Right atrium auricular region (tissue), 2 donors: ENCODE results near the gene PDE4D. TPM values are rescaled to one million over a fixed set of nuclear protein-coding genes. Genes with fewer than 3 reads are reported as not detected.
"Not testable (repeated sequence)": the region's sequence is repeated elsewhere in the genome, so short reads cannot be mapped to it uniquely, and the experiment has no call there.

Source experiments
- DNase-seq: peaks from one replicate; pipeline ENCODE4 v3.0.0-alpha.2; 2019; ENCODE audit warnings: low spot score
- H3K27ac ChIP-seq, 2 donors: fragments of 200-600 bp; sonication (generic); 1 replicate in 1 of 2; 2 replicates in 1 of 2; pipeline ENCODE4 v1.5.1; 2016 to 2019
- H3K27me3 ChIP-seq, 2 donors: fragments of 200-600 bp; sonication (generic); one replicate each; pipeline versions ENCODE4 v1.5.1 to v1.6.0; 2017 to 2019
- H3K36me3 ChIP-seq: fragments of 200-600 bp; sonication (generic); one replicate; pipeline ENCODE4 v1.5.1; 2016
- H3K4me1 ChIP-seq, 2 donors: fragments of 200-600 bp; sonication (generic); one replicate each; pipeline versions ENCODE4 v1.5.1 to v1.6.0; 2017 to 2019
- H3K4me3 ChIP-seq, 2 donors: fragments of 200-600 bp; sonication (generic); 1 replicate in 1 of 2; 2 replicates in 1 of 2; pipeline ENCODE4 v1.5.1; 2017 to 2019; ENCODE audit warnings: mild to moderate bottlenecking in 1 of 2, moderate library complexity in 1 of 2
- H3K9me3 ChIP-seq, 2 donors: fragments of 200-600 bp; sonication (generic); one replicate each; pipeline ENCODE4 v1.5.1; 2019
- CTCF ChIP-seq, 2 donors: fragments of 200-600 bp; sonication (generic); IDR thresholded peaks; one replicate each; pipeline ENCODE4 v1.5.1; 2019; ENCODE audit warnings: antibody characterized with exemption in 2 of 2
- total RNA-seq, 2 donors: library from RNA; depleted of rRNA; stranded (reverse); fragments of >200 nt; gene quantifications; one replicate each; pipeline ENCODE4 v1.1.0, GENCODE V29; 2016

PDE4D gene
- total RNA-seq, 2 donors from 2014 or later: 43.3 to 44.0 TPM

DNA sequence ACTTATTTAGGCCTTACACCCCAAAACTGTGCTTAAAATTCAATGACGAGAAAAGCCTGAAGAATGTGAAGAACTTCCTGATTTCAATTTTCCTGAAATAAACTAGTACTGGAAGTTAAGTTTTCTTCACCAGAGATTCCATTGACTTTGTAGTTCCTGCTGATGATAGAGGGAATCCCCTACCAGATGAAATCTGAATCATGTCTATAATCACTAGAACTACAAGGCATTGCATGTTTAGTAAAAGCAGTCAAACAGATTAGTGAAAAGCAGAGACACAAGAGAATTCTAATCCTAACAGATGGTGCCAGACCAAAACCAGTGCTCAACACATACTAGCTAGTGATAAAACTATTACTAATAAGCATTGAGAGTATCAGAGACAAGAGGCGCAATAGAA is 130.0 kb downstream of the PDE4D start:
- no peaks in the 10 kb centered on the region for H3K36me3 ChIP-seq
- no peak overlapping the region for H3K4me3 ChIP-seq
- H3K27ac ChIP-seq: no peak overlapping the region
- peaks cover 0 to 6% of the 10 kb centered on the region in 2 donors for H3K4me1 ChIP-seq
- no peaks in the 10 kb centered on the region for H3K27me3 ChIP-seq
- H3K9me3 ChIP-seq: no peaks in the 10 kb centered on the region
- TF ChIP-seq CTCF (IDR thresholded peaks at IDR 0.05): no peak
- no peak for DNase-seq

GRCh38 chr5:59762232-59762631 is 131.3 kb downstream of the PDE4D start:
- not testable (repeated sequence) for H3K4me1 ChIP-seq, H3K27ac ChIP-seq, H3K4me3 ChIP-seq, DNase-seq, H3K36me3 ChIP-seq, H3K9me3 ChIP-seq, H3K27me3 ChIP-seq

GRCh38 chr5:59760785-59761348 is 132.7 kb downstream of the PDE4D start:
- H3K9me3 ChIP-seq: no peaks in the 10 kb centered on the region
- TF ChIP-seq CTCF (IDR thresholded peaks at IDR 0.05): no peak

GRCh38 chr5:59759600-59760351 is 133.8 kb downstream of the PDE4D start:
- no peak overlapping the region for H3K4me3 ChIP-seq
- no peak for DNase-seq
- H3K27ac ChIP-seq: no peak overlapping the region
- H3K36me3 ChIP-seq: no peaks in the 10 kb centered on the region
- H3K9me3 ChIP-seq: no peaks in the 10 kb centered on the region
- no peak for TF ChIP-seq CTCF (IDR thresholded peaks at IDR 0.05)
- H3K27me3 ChIP-seq: no peaks in the 10 kb centered on the region
- H3K4me1 ChIP-seq: no peaks in the 10 kb centered on the region

More at GRCh38 chr5:59760785-59761348, 132.7 kb downstream of the PDE4D start:
- Histone ChIP-seq H3K4me1 (no peaks in the 10 kb centered on the region), H3K4me3 (no peak overlapping the region), H3K36me3 (no peaks in the 10 kb centered on the region), H3K27ac (no peak overlapping the region), H3K27me3 (no peaks in the 10 kb centered on the region)
- no peak for DNase-seq

DNA sequence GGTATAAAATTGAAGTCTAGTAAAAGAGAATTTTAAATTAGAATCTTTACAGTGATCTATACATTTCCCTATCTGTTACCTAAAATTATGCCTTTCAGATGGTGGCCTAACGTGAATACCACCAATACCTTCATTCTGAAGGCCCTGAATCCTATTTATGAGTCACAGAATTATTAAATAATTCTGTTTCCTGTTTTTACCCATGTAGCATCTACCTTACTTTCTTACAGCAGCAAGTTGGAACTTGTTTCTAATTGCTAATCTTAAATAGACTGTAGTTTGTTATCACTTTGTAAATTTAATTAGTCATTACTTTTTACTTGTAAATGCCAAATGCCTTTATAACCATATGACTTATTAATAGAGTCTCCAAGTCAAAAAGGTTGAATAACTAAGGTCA is 135.0 kb downstream of the PDE4D start:
- Histone ChIP-seq H3K27ac (no peak overlapping the region), H3K4me1 (no peaks in the 10 kb centered on the region), H3K9me3 (no peaks in the 10 kb centered on the region), H3K36me3 (no peaks in the 10 kb centered on the region), H3K4me3 (no peak overlapping the region), H3K27me3 (no peaks in the 10 kb centered on the region)
- TF ChIP-seq CTCF (IDR thresholded peaks at IDR 0.05): no peak
- DNase-seq: no peak

DNA sequence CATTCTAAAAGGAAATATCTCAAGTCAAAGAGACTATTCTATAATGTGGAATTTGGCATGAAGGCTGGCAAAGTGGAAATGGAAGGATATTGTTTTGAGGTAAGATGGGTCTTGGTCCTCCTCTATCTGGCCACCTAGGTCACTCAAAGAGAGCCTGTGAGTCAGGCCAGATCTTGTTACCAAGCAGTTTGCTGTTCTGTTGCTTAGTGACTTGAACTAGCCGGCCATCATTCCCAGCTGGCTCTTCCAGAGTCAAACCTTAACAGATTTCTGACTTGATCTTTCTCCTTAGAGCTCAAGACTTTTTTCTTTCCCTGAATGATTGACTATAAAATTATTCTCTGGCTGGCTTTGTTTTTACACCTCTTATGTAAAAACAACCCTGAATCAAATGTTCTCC is 136.1 kb downstream of the PDE4D start:
- Histone ChIP-seq H3K27ac (no peak overlapping the region), H3K4me1 (no peaks in the 10 kb centered on the region), H3K36me3 (no peaks in the 10 kb centered on the region), H3K9me3 (no peaks in the 10 kb centered on the region), H3K27me3 (no peaks in the 10 kb centered on the region), H3K4me3 (no peak overlapping the region)
- TF ChIP-seq CTCF (IDR thresholded peaks at IDR 0.05): no peak
- DNase-seq: no peak
